HepG2 (cell line): ENCODE measurements around the gene DPM1. TPM values are rescaled to one million over a fixed set of nuclear protein-coding genes. Genes with fewer than 3 reads are reported as not detected.

Experiments used
- CEBPB ChIP-seq: IDR thresholded peaks from 2 replicates; pipeline ENCODE4 v1.6.1; 2011; ENCODE audit warnings: low read depth, low read length, improper control_type of control experiment, borderline replicate concordance
- HDAC2 ChIP-seq: sonication (generic); formaldehyde crosslinking; IDR thresholded peaks from 2 replicates; pipeline ENCODE4 v1.4.0; 2020; ENCODE audit warnings: missing genetic modification reagents
- NKX3-1 ChIP-seq: sonication (generic); formaldehyde crosslinking; IDR thresholded peaks from 2 replicates; pipeline ENCODE4 v1.5.0; 2020; ENCODE audit warnings: missing genetic modification reagents
- PTBP1 ChIP-seq: fragments of 200-400 bp; formaldehyde crosslinking; IDR thresholded peaks from 2 replicates; pipeline ENCODE4 v1.6.1; 2018; ENCODE audit warnings: low read length, low read depth; ENCODE audit not compliant: poor library complexity, severe bottlenecking
- RCOR2 ChIP-seq: IDR thresholded peaks from 2 replicates; pipeline ENCODE4 v1.6.1; 2016; ENCODE audit warnings: missing biosample characterization, missing genetic modification reagents
- TCF7L2 ChIP-seq: IDR thresholded peaks from 2 replicates; pipeline ENCODE4 v1.6.1; 2011; ENCODE audit warnings: mild to moderate bottlenecking, low read depth, low read length, moderate library complexity
- ZBTB3 ChIP-seq: sonication (generic); formaldehyde crosslinking; IDR thresholded peaks from 2 replicates; pipeline ENCODE4 v1.4.0; 2020; ENCODE audit warnings: low read depth, mild to moderate bottlenecking, moderate library complexity, missing genetic modification reagents, borderline replicate concordance
- ZNF205 ChIP-seq: IDR thresholded peaks from 2 replicates; pipeline ENCODE4 v1.6.1; 2018; ENCODE audit warnings: missing biosample characterization, missing genetic modification reagents
- ZNF207 ChIP-seq: fragments of 450-650 bp; IDR thresholded peaks from 2 replicates; pipeline ENCODE4 v1.6.1; 2016; ENCODE audit warnings: antibody characterized with exemption, borderline replicate concordance
- ZNF619 ChIP-seq: sonication (generic); formaldehyde crosslinking; IDR thresholded peaks from 2 replicates; pipeline ENCODE4 v1.4.0; 2020; ENCODE audit warnings: mild to moderate bottlenecking, missing genetic modification reagents
- polyA plus RNA-seq, 8 experiments: library from polyadenylated mRNA; depleted of rRNA in 3 of 8; stranded (reverse) in 7 of 8; unstranded in 1 of 8; fragments of >200 nt; fragmentation: Illumina TruSeq in 4 of 8; extraction: Trizol in 4 of 8; gene quantifications; 2 replicates each; pipeline versions ENCODE4 v1.2.1 to v1.2.3, GENCODE V29; 2011 to 2016; ENCODE audit warnings: low read depth in 4 of 8, missing spikeins in 1 of 8, mixed read lengths in 1 of 8; ENCODE audit not compliant: insufficient read depth in 1 of 8
- total RNA-seq, 5 experiments: library from RNA; depleted of rRNA; stranded (reverse); fragments of >200 nt; fragmentation: Illumina TruSeq; extraction: Trizol; gene quantifications; 2 replicates each; pipeline ENCODE4 v1.2.3, GENCODE V29; 2016; ENCODE audit warnings: low read depth in 1 of 5
- TF ChIP-seq, protein P1 (sequence below), 2 experiments: sonication (generic) in 1 of 2; formaldehyde crosslinking in 1 of 2; IDR thresholded peaks; 2 replicates each; pipeline versions ENCODE4 v1.5.1 to v1.6.1; 2011 to 2020; ENCODE audit warnings: borderline replicate concordance in 1 of 2, low read depth in 1 of 2, low read length in 1 of 2, mild to moderate bottlenecking in 1 of 2, missing genetic modification reagents in 1 of 2, moderate library complexity in 1 of 2
- TF ChIP-seq, protein P2 (sequence below): IDR thresholded peaks from 2 replicates; pipeline ENCODE4 v1.6.1; 2018; ENCODE audit warnings: missing genetic modification reagents, mild to moderate bottlenecking, missing compliant biosample characterization
- TF ChIP-seq, protein P3 (sequence below): sonication (generic); formaldehyde crosslinking; IDR thresholded peaks from 2 replicates; pipeline ENCODE4 v1.8.1; 2023; ENCODE audit warnings: missing genetic modification reagents, mild to moderate bottlenecking, borderline replicate concordance
- TF ChIP-seq, protein P4 (sequence below): sonication (generic); formaldehyde crosslinking; IDR thresholded peaks from 2 replicates; pipeline ENCODE4 v1.4.0; 2020; ENCODE audit warnings: missing genetic modification reagents
- TF ChIP-seq, protein P5 (sequence below): sonication (generic); formaldehyde crosslinking; IDR thresholded peaks from 2 replicates; pipeline ENCODE4 v1.5.0; 2020; ENCODE audit warnings: mild to moderate bottlenecking, missing genetic modification reagents, borderline replicate concordance
- TF ChIP-seq, protein P6 (sequence below): sonication (generic); formaldehyde crosslinking; IDR thresholded peaks from 2 replicates; pipeline ENCODE4 v1.8.0; 2022; ENCODE audit warnings: missing genetic modification reagents, mild to moderate bottlenecking, moderate library complexity, borderline replicate concordance

Gene DPM1
- total and polyA plus RNA-seq, 2 of the 13 experiments (the other 11 are each of a cell fraction or from before 2014, with no cell fraction given), result 83.2 to 161 TPM

DNA sequence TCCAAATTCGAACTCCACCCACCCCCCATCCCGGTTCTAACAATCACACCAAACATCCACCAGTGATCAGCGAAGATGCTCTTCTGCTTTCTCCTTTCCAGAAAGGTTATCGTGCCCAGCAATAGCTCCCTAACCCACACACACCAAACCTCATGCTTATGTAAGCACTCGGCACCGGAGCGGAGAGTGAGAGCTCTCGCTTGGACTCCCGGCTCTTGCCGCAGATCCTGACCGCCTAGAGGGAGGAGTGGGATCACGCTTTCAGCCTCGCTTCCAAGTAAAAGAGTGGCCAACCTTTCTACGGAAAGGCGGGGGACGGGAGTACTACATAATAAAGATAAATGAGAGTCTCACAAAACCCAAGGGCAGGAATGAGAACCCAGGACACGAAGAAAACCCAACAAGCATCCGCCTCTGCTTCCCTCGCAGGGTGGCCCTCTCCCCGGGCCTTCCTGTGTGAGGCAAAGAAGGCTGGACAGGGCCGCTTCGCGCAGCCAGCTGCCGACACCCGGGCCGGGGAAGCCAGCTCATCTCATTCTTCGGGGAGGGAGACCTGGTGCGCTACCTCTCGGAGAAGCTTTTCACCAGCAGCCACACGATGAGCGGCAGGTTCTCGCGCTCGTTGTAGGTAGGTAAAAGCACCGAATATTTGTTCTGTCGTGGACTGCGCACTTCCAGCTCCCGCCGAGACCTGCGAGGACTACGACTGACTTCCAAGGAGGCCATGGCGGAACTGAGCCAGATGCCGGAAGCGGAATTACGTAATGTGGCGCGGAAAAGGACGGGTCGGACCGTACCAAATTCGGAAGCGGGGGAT lies at the start of gene DPM1 (continued):
- TF ChIP-seq CEBPB (peak; percentile 94), ZNF205 (CRISPR knock-in tag) (peak; percentile 74; the same call in 1 of the 2 replicates), ZBTB3 (CRISPR knock-in tag) (no peak; the same call in 1 of the 2 replicates), TCF7L2 (no peak), PTBP1 (peak; percentile 94), RCOR2 (no peak), ZNF619 (CRISPR knock-in tag) (no peak), NKX3-1 (CRISPR knock-in tag) (no peak; the same call in 1 of the 2 replicates), ZNF207 (no peak), HDAC2 (CRISPR knock-in tag) (peak; percentile 76; the same call in 1 of the 2 replicates)
- TF ChIP-seq, protein P1, sequence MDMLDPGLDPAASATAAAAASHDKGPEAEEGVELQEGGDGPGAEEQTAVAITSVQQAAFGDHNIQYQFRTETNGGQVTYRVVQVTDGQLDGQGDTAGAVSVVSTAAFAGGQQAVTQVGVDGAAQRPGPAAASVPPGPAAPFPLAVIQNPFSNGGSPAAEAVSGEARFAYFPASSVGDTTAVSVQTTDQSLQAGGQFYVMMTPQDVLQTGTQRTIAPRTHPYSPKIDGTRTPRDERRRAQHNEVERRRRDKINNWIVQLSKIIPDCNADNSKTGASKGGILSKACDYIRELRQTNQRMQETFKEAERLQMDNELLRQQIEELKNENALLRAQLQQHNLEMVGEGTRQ (IDR thresholded peaks at IDR 0.05; ENCODE audit: low read depth, low read length), result no peak
- TF ChIP-seq, protein P1 (CRISPR knock-in tag; IDR thresholded peaks at IDR 0.05; ENCODE audit: borderline replicate concordance), result no peak
- TF ChIP-seq, protein P2, sequence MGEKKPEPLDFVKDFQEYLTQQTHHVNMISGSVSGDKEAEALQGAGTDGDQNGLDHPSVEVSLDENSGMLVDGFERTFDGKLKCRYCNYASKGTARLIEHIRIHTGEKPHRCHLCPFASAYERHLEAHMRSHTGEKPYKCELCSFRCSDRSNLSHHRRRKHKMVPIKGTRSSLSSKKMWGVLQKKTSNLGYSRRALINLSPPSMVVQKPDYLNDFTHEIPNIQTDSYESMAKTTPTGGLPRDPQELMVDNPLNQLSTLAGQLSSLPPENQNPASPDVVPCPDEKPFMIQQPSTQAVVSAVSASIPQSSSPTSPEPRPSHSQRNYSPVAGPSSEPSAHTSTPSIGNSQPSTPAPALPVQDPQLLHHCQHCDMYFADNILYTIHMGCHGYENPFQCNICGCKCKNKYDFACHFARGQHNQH (CRISPR knock-in tag), result peak; percentile 85; the same call in 1 of the 2 replicates
- TF ChIP-seq, protein P3, sequence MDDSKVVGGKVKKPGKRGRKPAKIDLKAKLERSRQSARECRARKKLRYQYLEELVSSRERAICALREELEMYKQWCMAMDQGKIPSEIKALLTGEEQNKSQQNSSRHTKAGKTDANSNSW, result peak; percentile 96; the same call in 1 of the 2 replicates
- TF ChIP-seq, protein P4, sequence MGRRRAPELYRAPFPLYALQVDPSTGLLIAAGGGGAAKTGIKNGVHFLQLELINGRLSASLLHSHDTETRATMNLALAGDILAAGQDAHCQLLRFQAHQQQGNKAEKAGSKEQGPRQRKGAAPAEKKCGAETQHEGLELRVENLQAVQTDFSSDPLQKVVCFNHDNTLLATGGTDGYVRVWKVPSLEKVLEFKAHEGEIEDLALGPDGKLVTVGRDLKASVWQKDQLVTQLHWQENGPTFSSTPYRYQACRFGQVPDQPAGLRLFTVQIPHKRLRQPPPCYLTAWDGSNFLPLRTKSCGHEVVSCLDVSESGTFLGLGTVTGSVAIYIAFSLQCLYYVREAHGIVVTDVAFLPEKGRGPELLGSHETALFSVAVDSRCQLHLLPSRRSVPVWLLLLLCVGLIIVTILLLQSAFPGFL (CRISPR knock-in tag), result no peak
- TF ChIP-seq, protein P5, sequence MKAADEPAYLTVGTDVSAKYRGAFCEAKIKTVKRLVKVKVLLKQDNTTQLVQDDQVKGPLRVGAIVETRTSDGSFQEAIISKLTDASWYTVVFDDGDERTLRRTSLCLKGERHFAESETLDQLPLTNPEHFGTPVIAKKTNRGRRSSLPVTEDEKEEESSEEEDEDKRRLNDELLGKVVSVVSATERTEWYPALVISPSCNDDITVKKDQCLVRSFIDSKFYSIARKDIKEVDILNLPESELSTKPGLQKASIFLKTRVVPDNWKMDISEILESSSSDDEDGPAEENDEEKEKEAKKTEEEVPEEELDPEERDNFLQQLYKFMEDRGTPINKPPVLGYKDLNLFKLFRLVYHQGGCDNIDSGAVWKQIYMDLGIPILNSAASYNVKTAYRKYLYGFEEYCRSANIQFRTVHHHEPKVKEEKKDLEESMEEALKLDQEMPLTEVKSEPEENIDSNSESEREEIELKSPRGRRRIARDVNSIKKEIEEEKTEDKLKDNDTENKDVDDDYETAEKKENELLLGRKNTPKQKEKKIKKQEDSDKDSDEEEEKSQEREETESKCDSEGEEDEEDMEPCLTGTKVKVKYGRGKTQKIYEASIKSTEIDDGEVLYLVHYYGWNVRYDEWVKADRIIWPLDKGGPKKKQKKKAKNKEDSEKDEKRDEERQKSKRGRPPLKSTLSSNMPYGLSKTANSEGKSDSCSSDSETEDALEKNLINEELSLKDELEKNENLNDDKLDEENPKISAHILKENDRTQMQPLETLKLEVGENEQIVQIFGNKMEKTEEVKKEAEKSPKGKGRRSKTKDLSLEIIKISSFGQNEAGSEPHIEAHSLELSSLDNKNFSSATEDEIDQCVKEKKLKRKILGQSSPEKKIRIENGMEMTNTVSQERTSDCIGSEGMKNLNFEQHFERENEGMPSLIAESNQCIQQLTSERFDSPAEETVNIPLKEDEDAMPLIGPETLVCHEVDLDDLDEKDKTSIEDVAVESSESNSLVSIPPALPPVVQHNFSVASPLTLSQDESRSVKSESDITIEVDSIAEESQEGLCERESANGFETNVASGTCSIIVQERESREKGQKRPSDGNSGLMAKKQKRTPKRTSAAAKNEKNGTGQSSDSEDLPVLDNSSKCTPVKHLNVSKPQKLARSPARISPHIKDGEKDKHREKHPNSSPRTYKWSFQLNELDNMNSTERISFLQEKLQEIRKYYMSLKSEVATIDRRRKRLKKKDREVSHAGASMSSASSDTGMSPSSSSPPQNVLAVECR (CRISPR knock-in tag), result peak; percentile 96
- TF ChIP-seq, protein P6, sequence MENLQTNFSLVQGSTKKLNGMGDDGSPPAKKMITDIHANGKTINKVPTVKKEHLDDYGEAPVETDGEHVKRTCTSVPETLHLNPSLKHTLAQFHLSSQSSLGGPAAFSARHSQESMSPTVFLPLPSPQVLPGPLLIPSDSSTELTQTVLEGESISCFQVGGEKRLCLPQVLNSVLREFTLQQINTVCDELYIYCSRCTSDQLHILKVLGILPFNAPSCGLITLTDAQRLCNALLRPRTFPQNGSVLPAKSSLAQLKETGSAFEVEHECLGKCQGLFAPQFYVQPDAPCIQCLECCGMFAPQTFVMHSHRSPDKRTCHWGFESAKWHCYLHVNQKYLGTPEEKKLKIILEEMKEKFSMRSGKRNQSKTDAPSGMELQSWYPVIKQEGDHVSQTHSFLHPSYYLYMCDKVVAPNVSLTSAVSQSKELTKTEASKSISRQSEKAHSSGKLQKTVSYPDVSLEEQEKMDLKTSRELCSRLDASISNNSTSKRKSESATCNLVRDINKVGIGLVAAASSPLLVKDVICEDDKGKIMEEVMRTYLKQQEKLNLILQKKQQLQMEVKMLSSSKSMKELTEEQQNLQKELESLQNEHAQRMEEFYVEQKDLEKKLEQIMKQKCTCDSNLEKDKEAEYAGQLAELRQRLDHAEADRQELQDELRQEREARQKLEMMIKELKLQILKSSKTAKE, result no peak
